Fibroblast of skin of back (primary cell): Measurements from ENCODE around the gene SCD.

Source experiments
- DNase-seq: peaks from one replicate; pipeline ENCODE4 v3.0.0-alpha.2; 2013

SCD gene

DNA sequence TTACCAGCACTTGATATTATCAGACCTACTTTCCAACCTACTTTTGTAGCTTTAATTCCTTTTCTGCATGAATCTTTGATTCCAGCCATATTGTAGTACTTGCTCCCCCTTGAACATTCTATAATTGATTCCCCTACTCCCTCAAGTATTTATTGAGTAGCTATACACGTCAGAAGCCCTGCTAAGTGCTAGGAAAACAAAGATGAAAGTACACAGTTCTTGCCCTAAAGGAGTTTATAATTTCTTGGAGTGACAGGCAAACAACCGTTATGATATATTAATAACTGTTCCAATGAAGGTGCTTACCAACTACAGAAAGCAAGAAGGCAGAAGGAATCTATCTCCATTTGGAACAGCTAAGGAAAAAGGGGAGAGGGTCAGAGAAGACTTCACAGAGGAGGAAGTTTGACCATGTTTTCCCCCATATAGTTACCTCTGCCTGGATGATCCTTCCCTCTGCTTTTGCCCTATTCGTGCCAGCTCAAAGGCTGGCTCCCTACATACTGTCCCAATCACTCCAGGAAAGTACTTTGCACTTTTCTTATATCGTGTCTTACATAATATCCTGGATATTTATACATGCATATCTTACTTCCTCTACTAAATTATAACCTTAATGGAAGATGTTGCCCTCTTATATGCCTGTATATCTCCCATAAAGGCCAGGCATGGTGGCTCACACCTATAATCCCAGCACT is 54.7 kb downstream of the SCD start:
- no peak for DNase-seq

DNA sequence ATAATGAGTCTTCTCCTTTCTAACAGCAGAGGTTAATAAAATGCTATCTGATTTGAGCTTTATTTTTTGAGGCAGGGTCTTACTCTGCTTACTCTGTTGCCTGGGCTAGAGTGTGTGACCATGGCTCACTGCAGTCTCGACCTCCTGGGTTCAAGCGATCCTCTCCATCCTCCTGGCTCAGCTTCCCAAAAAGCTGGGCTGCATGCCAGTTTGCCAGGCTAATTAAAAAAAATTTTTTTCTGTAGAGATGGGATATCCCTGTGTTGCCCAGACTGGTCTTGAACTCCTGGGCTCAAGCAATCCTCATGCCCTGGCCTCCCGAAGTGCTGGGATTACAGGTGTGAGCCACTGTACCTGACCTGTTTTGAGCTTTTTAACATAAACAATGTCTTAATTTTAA is 56.7 kb downstream of the SCD start:
- DNase-seq, result no peak

DNA sequence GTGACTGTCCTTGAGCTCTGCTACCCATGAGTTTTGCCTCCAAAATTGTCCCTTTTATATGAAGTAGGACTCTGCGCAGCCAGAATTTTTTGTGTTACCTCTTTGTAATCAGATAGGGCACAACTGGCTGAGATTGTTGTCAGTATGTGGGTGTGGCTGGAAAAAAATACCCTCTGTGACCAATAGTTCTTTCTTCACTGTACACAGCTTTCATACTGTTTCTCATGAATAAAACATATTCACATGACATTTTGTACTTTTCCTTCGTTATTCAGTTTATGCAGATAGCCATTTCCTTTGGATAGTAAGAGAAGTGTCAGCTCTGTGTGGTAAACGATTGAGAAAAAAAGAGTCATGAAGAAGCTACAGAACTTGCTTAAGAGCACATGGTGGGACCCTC is 66.1 kb downstream of the SCD start:
- DNase-seq, result no peak
